ENCODE data around the gene ADM5.

GRCh38 chr19:49642492-49643035 is 46.8 kb upstream of the ADM5 start:
- TF ChIP-seq POLR2AphosphoS5 (IDR thresholded peaks at IDR 0.05; ENCODE audit: borderline replicate concordance, low read depth, low read length) (no peak), EZH2 (IDR thresholded peaks at IDR 0.05) (no peak)

All from SK-N-MC (cell line).